Progenitor cell of endocrine pancreas (in vitro differentiated cells): Measurements from ENCODE around the gene UPB1. TPM values are rescaled to one million over a fixed set of nuclear protein-coding genes. Genes with fewer than 3 reads are reported as not detected.

Source experiments
- DNase-seq: peaks from one replicate; pipeline ENCODE4 v3.0.0; 2021; ENCODE audit warnings: low spot score; ENCODE audit not compliant: unreplicated experiment
- H3K27ac Mint-ChIP-seq: 2 replicates; pipeline ENCODE4 v1.8.0; 2021; ENCODE audit warnings: mild to moderate bottlenecking, moderate library complexity, mixed read lengths
- H3K27me3 Mint-ChIP-seq: 2 replicates; pipeline ENCODE4 v1.8.0; 2021; ENCODE audit warnings: mixed read lengths
- H3K36me3 Mint-ChIP-seq: 2 replicates; pipeline ENCODE4 v1.8.0; 2022; ENCODE audit warnings: mixed read lengths; ENCODE audit not compliant: insufficient read depth
- H3K4me1 Mint-ChIP-seq: 2 replicates; pipeline ENCODE4 v1.8.0; 2021; ENCODE audit warnings: low read depth, mixed read lengths
- H3K4me3 Mint-ChIP-seq: 2 replicates; pipeline ENCODE4 v1.8.0; 2021; ENCODE audit warnings: low read depth, mild to moderate bottlenecking, moderate library complexity, mixed read lengths
- H3K9me3 Mint-ChIP-seq: 2 replicates; pipeline ENCODE4 v1.8.0; 2021; ENCODE audit warnings: low read depth, mixed read lengths
- CTCF ChIP-seq: fragments of 200-600 bp; sonication (generic); IDR thresholded peaks from one replicate; pipeline ENCODE4 v1.5.0; 2021; ENCODE audit warnings: antibody characterized with exemption, mild to moderate bottlenecking; ENCODE audit not compliant: unreplicated experiment
- total RNA-seq: library from RNA; stranded (reverse); gene quantifications from 2 replicates; pipeline ENCODE4 v1.2.1, GENCODE V29; 2021

Gene UPB1
- total RNA-seq, 1 donor from 2014 or later, result 0.50 TPM

- Mint-ChIP-seq H3K4me1 (peaks cover 26% of the 10 kb centered on the region), H3K36me3 (no peaks in the 10 kb centered on the region), H3K27ac (no peak overlapping the region), H3K27me3 (peaks cover 9% of the 10 kb centered on the region), H3K4me3 (no peak overlapping the region), H3K9me3 (no peaks in the 10 kb centered on the region)
- DNase-seq, result no peak
- no peak for TF ChIP-seq CTCF
These were observed 23.8 kb downstream of the UPB1 start for GRCh38 chr22:24518771-24519485.

GRCh38 chr22:24519496-24519895 lies 24.4 kb downstream of the UPB1 start:
- Mint-ChIP-seq H3K9me3 (no peaks in the 10 kb centered on the region), H3K4me3 (no peak overlapping the region), H3K27ac (no peak overlapping the region), H3K4me1 (peaks cover 21% of the 10 kb centered on the region), H3K36me3 (no peaks in the 10 kb centered on the region), H3K27me3 (peaks cover 9% of the 10 kb centered on the region)
- no peak for TF ChIP-seq CTCF
- DNase-seq, result no peak

GRCh38 chr22:24521791-24522245 lies 26.7 kb downstream of the UPB1 start:
- peak overlapping the region; percentile 72 for H3K27ac Mint-ChIP-seq

GRCh38 chr22:24523873-24524272 lies 28.7 kb downstream of the UPB1 start:
- H3K9me3 Mint-ChIP-seq, result no peaks in the 10 kb centered on the region
- peaks cover 4% of the 10 kb centered on the region for H3K4me1 Mint-ChIP-seq
- peaks cover 6% of the 10 kb centered on the region for H3K27me3 Mint-ChIP-seq
- H3K36me3 Mint-ChIP-seq, result no peaks in the 10 kb centered on the region
- no peak overlapping the region for H3K4me3 Mint-ChIP-seq
- H3K27ac Mint-ChIP-seq, result peak overlapping the region; percentile 29
- DNase-seq, result no peak
- TF ChIP-seq CTCF, result no peak

More at GRCh38 chr22:24521791-24522245, 26.7 kb downstream of the UPB1 start:
- H3K27me3 Mint-ChIP-seq, result peaks cover 9% of the 10 kb centered on the region
- no peaks in the 10 kb centered on the region for H3K36me3 Mint-ChIP-seq
- H3K4me1 Mint-ChIP-seq, result peaks cover 14% of the 10 kb centered on the region
- DNase-seq, result peak; percentile 48
- no peaks in the 10 kb centered on the region for H3K9me3 Mint-ChIP-seq
- peak; percentile 73 for TF ChIP-seq CTCF
- no peak overlapping the region for H3K4me3 Mint-ChIP-seq

GRCh38 chr22:24525416-24526037 lies 30.4 kb downstream of the UPB1 start:
- H3K9me3 Mint-ChIP-seq, result peaks cover 4% of the 10 kb centered on the region
- H3K27ac Mint-ChIP-seq, result no peak overlapping the region
- peaks cover 1% of the 10 kb centered on the region for H3K27me3 Mint-ChIP-seq
- H3K4me1 Mint-ChIP-seq, result peaks cover 6% of the 10 kb centered on the region
- no peak overlapping the region for H3K4me3 Mint-ChIP-seq
- peak; percentile 84 for TF ChIP-seq CTCF
- DNase-seq, result peak; percentile 65
- no peaks in the 10 kb centered on the region for H3K36me3 Mint-ChIP-seq
